Articular chondrocyte of knee joint (primary cell): Measurements from ENCODE around the gene IPMK. TPM values are rescaled to one million over a fixed set of nuclear protein-coding genes. Genes with fewer than 3 reads are reported as not detected.

ENCODE experiments used
- total RNA-seq: library from RNA; depleted of rRNA; stranded (reverse); fragments of >200 nt; gene quantifications from 2 replicates; pipeline ENCODE4 v1.2.3, GENCODE V29; 2012

IPMK gene
- 16.3 and 19.7 TPM in 2 replicates for total RNA-seq

GRCh38 chr10:58267713-58268453 is at the start of gene IPMK:
IPMK (minus strand) TSS chr10:58267894; CDS start chr10:58267611, 283 bp downstream.

GRCh38 chr10:58268946-58269781 is 1.5 kb upstream of the IPMK start, which contains the start of gene CISD1:
CISD1 (plus strand) TSS chr10:58269162; CDS start chr10:58269274, 112 bp downstream.

Other genes with a start within 250 kb of the IPMK start
- gene CISD1, start 1.3 kb upstream of the IPMK start, total RNA-seq = 36.2 and 36.8 TPM in 2 replicates
- gene UBE2D1, start 67.1 kb upstream of the IPMK start, total RNA-seq = 27.8 and 29.4 TPM in 2 replicates
- 24.3 and 25.1 TPM in 2 replicates for gene TFAM, start 117.5 kb upstream of the IPMK start, total RNA-seq
- gene BICC1, start 245.0 kb upstream of the IPMK start, total RNA-seq = 204 and 209 TPM in 2 replicates